G401 (cell line): ENCODE measurements around the gene EVC. TPM values are rescaled to one million over a fixed set of nuclear protein-coding genes. Genes with fewer than 3 reads are reported as not detected.

ENCODE experiments used
- DNase-seq: peaks from one replicate; pipeline ENCODE4 v3.0.0-alpha.2; 2015; ENCODE audit warnings: low spot score
- in situ Hi-C: cut with HindIII; loops from 2 replicates; pipeline ENCODE4 v1.10.0; 2016; ENCODE audit warnings: low sequenced_read_pairs, mixed read lengths
- total RNA-seq: library from RNA; depleted of rRNA; stranded (reverse); fragments of >200 nt; shearing (Covaris generic); gene quantifications from 2 replicates; pipeline ENCODE4 v1.2.3, GENCODE V29; 2014

Gene EVC
- total RNA-seq, 1 experiment from 2014 or later: 10.2 TPM

GRCh38 chr4:5707366-5707765, 3.6 kb upstream of the EVC start:
- in situ Hi-C loops: no loop called here
- DNase-seq: no peak

GRCh38 chr4:5707778-5708448, 3.1 kb upstream of the EVC start:
- in situ Hi-C loops: no loop called here
- no peak for DNase-seq

- peak; percentile 6 for DNase-seq
Measured at GRCh38 chr4:5708449-5709206, 2.4 kb upstream of the EVC start, which contains the start of gene EVC2. Gene EVC2, minus strand, starts transcription at chr4:5708559. Its CDS starts 46 bp downstream, at chr4:5708513.

GRCh38 chr4:5709207-5709575, 1.8 kb upstream of the EVC start:
- in situ Hi-C loops: no loop called here
- no peak for DNase-seq

More at GRCh38 chr4:5708449-5709206, 2.4 kb upstream of the EVC start, which contains the start of gene EVC2:
- in situ Hi-C loops: no loop called here

GRCh38 chr4:5710065-5710960, 688 bp upstream of the EVC start:
- DNase-seq: peak; percentile 19
- in situ Hi-C loops: no loop called here

GRCh38 chr4:5711479-5712184, 631 bp downstream of the EVC start:
- no peak for DNase-seq
- in situ Hi-C loops: no loop called here

GRCh38 chr4:5712517-5712916, 1.5 kb downstream of the EVC start:
- in situ Hi-C loops: no loop called here
- no peak for DNase-seq

- in situ Hi-C loops: no loop called here
- DNase-seq: no peak
Measured at GRCh38 chr4:5712931-5713330, 1.9 kb downstream of the EVC start.

GRCh38 chr4:5713861-5714260, 2.9 kb downstream of the EVC start:
- no peak for DNase-seq
- in situ Hi-C loops: no loop called here

GRCh38 chr4:5715357-5715756, 4.4 kb downstream of the EVC start:
- no peak for DNase-seq
- in situ Hi-C loops: no loop called here

- no peak for DNase-seq
- in situ Hi-C loops: no loop called here
Measured at GRCh38 chr4:5716391-5716790, 5.4 kb downstream of the EVC start.

GRCh38 chr4:5717449-5718158, 6.6 kb downstream of the EVC start:
- in situ Hi-C loops: no loop called here
- DNase-seq: no peak

GRCh38 chr4:5718411-5718810, 7.4 kb downstream of the EVC start:
- in situ Hi-C loops: no loop called here
- no peak for DNase-seq

GRCh38 chr4:5719350-5720055, 8.5 kb downstream of the EVC start:
- DNase-seq: no peak
- in situ Hi-C loops: no loop called here

- in situ Hi-C loops: no loop called here
- DNase-seq: no peak
Measured at GRCh38 chr4:5720157-5720850, 9.3 kb downstream of the EVC start.

- in situ Hi-C loops: no loop called here
- no peak for DNase-seq
Measured at GRCh38 chr4:5720980-5721379, 10.0 kb downstream of the EVC start.

- in situ Hi-C loops: no loop called here
- DNase-seq: no peak
Measured at GRCh38 chr4:5721923-5722322, 10.9 kb downstream of the EVC start.
